Stimulated activated CD8-positive, alpha-beta memory T cell treated with anti-CD3 and anti-CD28 coated beads, Interleukin-2, amount 100 ng/mL, for 1 hour (primary cell): Measurements from ENCODE around the gene FMNL2.

Experiments used
- DNase-seq, 2 donors: peaks; one replicate each; pipeline ENCODE4 v3.0.0-alpha.2; 2020; ENCODE audit warnings: low read depth in 2 of 2

FMNL2 gene

DNA sequence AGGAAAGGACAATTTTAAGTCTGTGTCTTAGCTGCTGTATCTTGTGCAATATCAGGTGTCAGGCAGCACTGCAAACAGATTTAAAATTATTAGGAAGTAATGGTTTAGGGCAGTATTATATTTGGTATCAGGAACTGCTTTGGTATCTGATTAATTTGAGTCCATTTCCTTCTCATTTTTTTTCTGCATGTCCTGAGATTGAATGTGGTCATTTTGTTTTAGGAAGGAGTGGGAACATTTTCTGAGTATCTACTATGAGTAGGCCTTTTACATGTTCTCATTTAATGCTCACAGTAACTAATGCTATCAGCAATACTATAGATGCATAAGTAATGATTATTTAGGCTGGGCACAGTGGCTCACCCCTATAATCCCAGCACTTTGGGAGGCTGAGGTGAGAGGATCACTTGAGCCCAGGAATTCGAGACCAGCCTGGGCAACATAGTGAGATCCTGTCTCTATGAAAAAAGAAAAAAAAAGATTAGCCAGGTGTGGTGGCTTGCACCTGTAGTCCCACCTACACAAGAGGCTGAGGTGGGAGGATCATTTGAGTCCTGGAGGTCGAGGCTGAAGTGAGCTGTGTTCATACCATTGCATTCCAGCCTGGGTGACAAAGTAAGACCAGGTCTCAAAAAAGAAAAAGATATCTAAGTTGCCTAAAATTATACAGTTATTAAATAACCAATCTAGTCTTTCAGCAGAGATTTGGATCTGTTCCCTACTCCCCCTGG lies 4.7 kb downstream of the FMNL2 start:
- no peak for DNase-seq

GRCh38 chr2:152342259-152343046 lies 7.5 kb downstream of the FMNL2 start:
- no peak for DNase-seq

- DNase-seq: no peak
Observed at GRCh38 chr2:152343426-152343825, 8.5 kb downstream of the FMNL2 start.

GRCh38 chr2:152344579-152345195 lies 9.7 kb downstream of the FMNL2 start:
- DNase-seq: no peak

- no peak for DNase-seq
Observed at GRCh38 chr2:152347076-152347475, 12.1 kb downstream of the FMNL2 start.

DNA sequence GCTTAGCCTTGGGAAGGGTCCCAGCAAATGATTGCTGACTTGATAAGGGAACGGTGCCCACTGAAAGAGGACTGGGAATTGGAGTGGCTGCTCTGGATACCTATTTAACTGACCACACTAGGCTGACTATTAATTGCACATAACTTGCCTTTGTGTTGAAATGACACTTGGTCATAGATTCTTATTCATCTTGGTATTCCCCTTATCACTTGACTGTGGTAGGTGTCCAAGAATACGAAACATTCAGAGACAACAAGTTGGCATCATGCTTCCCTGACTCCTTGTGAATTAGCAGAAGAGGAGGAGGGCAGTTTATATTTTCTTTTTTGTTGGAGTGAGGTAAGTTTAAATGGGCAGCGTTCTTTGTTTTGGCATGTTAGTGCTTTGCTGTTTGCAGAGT lies 13.4 kb downstream of the FMNL2 start:
- no peak for DNase-seq

GRCh38 chr2:152349416-152349815 lies 14.4 kb downstream of the FMNL2 start:
- no peak for DNase-seq

- no peak for DNase-seq
Observed at GRCh38 chr2:152350155-152350679, 15.2 kb downstream of the FMNL2 start.

DNA sequence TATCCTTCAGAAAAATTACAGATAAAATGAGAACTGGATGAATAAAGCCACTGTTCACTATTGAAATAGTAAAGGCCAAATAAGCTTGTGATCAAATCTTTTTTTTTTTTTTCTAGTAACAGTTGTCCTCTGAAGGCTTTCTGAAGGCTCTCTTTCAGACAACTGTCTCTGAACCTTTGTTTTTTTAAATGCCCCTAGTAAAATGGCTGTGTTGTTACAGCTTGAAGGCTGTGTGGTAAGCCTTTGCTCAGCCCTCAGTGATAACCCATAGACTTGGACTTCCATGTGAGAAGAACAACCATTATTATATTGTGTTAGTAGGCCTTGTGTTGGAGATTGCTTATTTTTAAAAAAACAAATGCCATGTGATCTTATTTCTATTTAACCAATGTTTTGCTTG lies 17.6 kb downstream of the FMNL2 start:
- DNase-seq: no peak

- DNase-seq: no peak
Observed at GRCh38 chr2:152353364-152353763, 18.4 kb downstream of the FMNL2 start.

- no peak for DNase-seq
Observed at GRCh38 chr2:152354069-152354755, 19.2 kb downstream of the FMNL2 start.

GRCh38 chr2:152354909-152355308 lies 19.9 kb downstream of the FMNL2 start:
- DNase-seq: no peak

DNA sequence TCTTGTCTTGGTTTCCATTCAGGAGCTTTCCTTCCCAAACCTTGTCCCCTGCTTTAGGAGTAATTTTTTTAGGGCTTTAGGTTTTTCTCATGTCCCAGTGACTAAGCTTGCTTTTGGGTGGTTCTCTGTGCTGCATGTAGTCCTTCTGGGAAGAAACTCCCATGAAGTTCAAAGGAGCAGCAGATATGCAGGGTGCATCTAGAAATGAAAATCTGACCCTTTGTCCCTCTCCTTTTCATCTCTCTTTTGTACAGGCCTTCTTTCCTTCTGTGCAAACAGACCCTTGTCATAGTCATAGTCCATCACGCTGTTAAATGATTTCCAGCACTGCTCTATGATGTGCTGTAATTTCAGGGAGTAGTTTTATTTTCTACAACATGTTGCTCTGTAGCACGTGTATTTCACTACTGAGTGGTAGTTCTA lies 20.4 kb downstream of the FMNL2 start:
- DNase-seq: no peak

GRCh38 chr2:152359573-152360363 lies 24.8 kb downstream of the FMNL2 start:
- no peak for DNase-seq

DNA sequence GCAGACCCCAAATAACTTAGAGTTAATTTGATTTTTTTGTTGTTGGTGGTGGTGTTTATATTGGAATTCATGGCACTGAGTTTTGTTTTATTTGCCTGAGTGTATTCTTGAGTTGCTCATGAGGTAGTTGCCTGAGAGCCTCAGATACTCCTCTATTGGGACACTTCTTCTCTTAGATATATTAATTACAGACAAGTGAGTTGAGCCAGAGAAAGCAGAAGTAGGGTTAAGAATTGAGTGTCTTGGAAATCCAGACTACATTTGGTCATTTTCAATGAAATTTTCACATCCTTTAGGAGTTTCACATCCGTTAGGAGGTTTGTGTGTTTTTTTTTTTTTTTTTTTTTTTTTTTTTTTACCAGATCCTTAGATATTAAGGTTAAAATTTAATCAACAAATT lies 29.0 kb downstream of the FMNL2 start:
- no peak for DNase-seq

GRCh38 chr2:152367547-152368390 lies 32.8 kb downstream of the FMNL2 start:
- DNase-seq: no peak

DNA sequence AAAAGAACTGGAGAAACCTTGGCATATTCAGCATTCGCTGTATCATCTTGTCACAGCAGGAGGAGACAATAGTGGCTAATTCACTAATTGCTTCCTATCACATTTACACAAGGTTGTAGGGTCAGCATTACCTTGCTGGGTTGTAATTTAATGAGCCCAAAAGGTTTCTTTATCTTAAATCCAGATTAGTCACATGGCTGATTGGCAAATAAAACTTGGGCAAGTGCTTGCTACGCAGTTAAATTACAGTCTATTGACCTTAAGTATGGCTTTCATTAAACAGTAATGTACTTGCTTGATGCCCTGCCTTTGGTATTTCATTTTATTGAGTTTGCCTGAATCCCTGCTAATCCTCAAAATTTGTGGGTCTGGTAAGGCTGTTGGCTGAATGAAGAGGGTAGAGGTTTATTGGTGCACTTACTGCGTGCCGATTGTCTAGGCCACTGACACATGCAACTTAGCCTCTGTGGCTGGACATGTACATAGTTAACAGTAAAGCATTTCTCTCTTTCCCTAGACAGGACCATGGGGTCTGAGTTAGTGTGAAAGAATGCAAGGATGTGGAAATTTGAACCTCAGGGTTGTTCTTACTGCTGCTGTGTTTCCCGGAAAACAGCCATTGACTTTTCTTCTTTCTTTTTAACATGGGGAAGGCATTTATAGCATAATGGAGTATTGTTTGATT lies 34.3 kb downstream of the FMNL2 start:
- DNase-seq: no peak

DNA sequence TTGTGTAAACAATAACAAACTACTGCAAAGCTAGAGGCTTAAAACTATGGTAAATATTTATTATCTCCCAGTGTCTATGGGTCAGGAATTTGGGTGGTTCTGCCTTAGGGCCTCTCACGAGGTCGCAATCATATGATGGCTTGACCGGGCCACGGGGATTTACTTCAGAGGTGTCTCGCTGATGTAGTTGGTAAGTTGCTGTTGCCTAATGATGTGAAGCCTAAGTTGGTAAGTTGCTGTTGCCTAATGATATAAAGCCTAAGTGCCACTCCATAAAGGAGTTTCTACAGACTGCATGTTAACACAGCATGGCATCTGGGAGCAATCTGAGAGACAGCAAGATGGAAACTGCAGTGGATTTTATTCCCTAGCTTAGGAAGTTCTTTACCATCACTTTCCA lies 35.8 kb downstream of the FMNL2 start:
- DNase-seq: no peak

DNA sequence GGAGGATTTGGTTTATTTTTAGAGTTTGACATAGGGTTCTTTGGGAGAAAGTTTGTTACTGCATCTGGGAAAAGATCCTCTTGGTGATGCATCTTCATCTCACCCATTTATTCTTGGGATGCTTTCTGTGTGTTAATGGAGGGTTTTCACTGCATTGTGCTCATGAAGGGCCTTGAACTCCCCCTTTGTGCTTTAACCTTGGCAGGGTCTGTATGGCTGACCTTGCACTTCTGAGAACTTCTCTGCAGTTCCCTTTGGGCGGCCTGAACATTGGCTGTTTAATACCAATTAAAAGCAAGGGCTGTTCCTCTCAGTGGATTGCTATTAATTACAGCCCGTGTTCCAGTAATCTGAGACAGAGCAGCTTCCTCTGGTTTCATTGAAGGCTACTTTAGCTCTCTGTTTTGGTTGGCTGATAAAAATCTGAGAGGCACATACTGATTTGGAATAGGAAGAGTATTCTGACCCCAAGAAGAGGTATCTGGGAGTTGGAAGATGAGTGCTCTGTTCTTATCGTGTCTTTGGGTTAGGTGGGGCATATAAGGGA lies 37.5 kb downstream of the FMNL2 start:
- DNase-seq: no peak
